NT2/D1 (cell line): ENCODE results near the gene LIPA.

ENCODE experiments used
- SUZ12 ChIP-seq: IDR thresholded peaks from 2 replicates; pipeline ENCODE4 v1.6.1; 2011; ENCODE audit not compliant: insufficient read length, insufficient read depth; ENCODE audit errors: extremely low read depth
- YY1 ChIP-seq: IDR thresholded peaks from 2 replicates; pipeline ENCODE4 v1.6.1; 2011; ENCODE audit not compliant: insufficient read length, insufficient read depth
- ZNF274 ChIP-seq: IDR thresholded peaks from 2 replicates; pipeline ENCODE4 v1.6.1; 2011; ENCODE audit warnings: mild to moderate bottlenecking, low read depth, low read length

DNA sequence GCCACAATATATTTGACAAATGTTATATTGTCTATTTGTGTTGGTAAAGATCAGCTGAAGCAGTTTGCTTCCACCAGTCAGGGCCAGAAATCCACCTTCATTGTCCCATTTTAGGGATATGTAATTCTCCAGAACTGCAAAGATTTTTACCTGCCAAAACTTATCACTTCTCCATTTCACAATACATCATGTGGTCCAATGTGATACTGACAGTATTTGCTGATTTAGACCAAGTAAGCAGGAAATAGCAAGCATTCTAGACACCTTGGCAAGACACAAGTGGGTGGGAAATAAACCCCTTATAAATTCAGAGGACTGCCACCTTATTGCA is 18.5 kb upstream of the LIPA start:
- no peak for TF ChIP-seq ZNF274
- no peak for TF ChIP-seq YY1
- no peak for TF ChIP-seq SUZ12
